Measurements from ENCODE around the gene SLC6A7.
A peak's percentile ranks its signal among the peaks of the same experiment; 100 is the strongest.

The SLC6A7 gene

GRCh38 chr5:150153957-150154617 is 35.8 kb upstream of the SLC6A7 start:
- peak; percentile 25 for TF ChIP-seq CTCF (IDR thresholded peaks at IDR 0.05; ENCODE audit: insufficient read depth, low read length, missing control alignments)
- POLR2A ChIA-PET: interaction anchor here (1.2 to 8.6 kb wide), 3 partner anchors 11 to 117 kb away, joined by 3 to 115 read pairs (median 3); no protein-coding TSS in a partner anchor

GRCh38 chr5:150154618-150155128 is 35.2 kb upstream of the SLC6A7 start:
- POLR2A ChIA-PET: interaction anchor here (0.5 to 8.6 kb wide), 4 partner anchors 11 to 1528 kb away, joined by 3 to 115 read pairs (median 3); no protein-coding TSS in a partner anchor
- peak overlapping the region; percentile 74 for H3K4me3 ChIP-seq (ENCODE audit: low read depth, low read length)
- CTCF ChIA-PET: interaction anchor here (0.8 to 4.9 kb wide), 12 partner anchors 8 to 194 kb away, joined by 3 to 22 read pairs (median 4); no protein-coding TSS in a partner anchor
- no peak for TF ChIP-seq CTCF (IDR thresholded peaks at IDR 0.05; ENCODE audit: insufficient read depth, low read length, missing control alignments)
- no peak for DNase-seq (ENCODE audit: low read depth, low spot score)

More at GRCh38 chr5:150153957-150154617, 35.8 kb upstream of the SLC6A7 start:
- no peak for DNase-seq (ENCODE audit: low read depth, low spot score)
- peak overlapping the region; percentile 74 for H3K4me3 ChIP-seq (ENCODE audit: low read depth, low read length)
- CTCF ChIA-PET: interaction anchor here (0.8 to 4.9 kb wide), 13 partner anchors 9 to 195 kb away, joined by 3 to 22 read pairs (median 4); no protein-coding TSS in a partner anchor

- POLR2A ChIA-PET: interaction anchor here (0.5 to 8.6 kb wide), 8 partner anchors 10 to 1527 kb away, joined by 3 to 115 read pairs (median 3); partner anchors contain the start of gene ARSI
- CTCF ChIA-PET: interaction anchor here (0.8 to 4.9 kb wide), 7 partner anchors 12 to 60 kb away, joined by 3 to 22 read pairs (median 4); no protein-coding TSS in a partner anchor
- no peak for TF ChIP-seq CTCF (IDR thresholded peaks at IDR 0.05; ENCODE audit: insufficient read depth, low read length, missing control alignments)
Observed at GRCh38 chr5:150155258-150156026, 34.4 kb upstream of the SLC6A7 start, which contains the start of gene PDGFRB. TSS of gene PDGFRB (minus strand) at chr5:150155845. CDS start at chr5:150137047, 18,798 bp downstream.

GRCh38 chr5:150156027-150156368 is 33.9 kb upstream of the SLC6A7 start:
- POLR2A ChIA-PET: interaction anchor here (0.5 to 8.6 kb wide), 5 partner anchors 15 to 59 kb away, joined by 3 to 115 read pairs (median 3); no protein-coding TSS in a partner anchor
- CTCF ChIA-PET: interaction anchor here (1.3 to 4.9 kb wide), 2 partner anchors 16 to 40 kb away, joined by 3 to 22 read pairs; no protein-coding TSS in a partner anchor
- DNase-seq (ENCODE audit: low read depth, low spot score): no peak
- H3K4me3 ChIP-seq (ENCODE audit: low read depth, low read length): peak overlapping the region; percentile 74
- no peak for TF ChIP-seq CTCF (IDR thresholded peaks at IDR 0.05; ENCODE audit: insufficient read depth, low read length, missing control alignments)

More at GRCh38 chr5:150155258-150156026, 34.4 kb upstream of the SLC6A7 start, which contains the start of gene PDGFRB:
- peak within 1 kb of the TSS; percentile 74 for H3K4me3 ChIP-seq (ENCODE audit: low read depth, low read length)
- DNase-seq (ENCODE audit: low read depth, low spot score): no peak

GRCh38 chr5:150156540-150156939 is 33.3 kb upstream of the SLC6A7 start:
- TF ChIP-seq CTCF (IDR thresholded peaks at IDR 0.05; ENCODE audit: insufficient read depth, low read length, missing control alignments): no peak
- peak overlapping the region; percentile 74; the same call in 1 of the 2 replicates for H3K4me3 ChIP-seq (ENCODE audit: low read depth, low read length)
- ChIA-PET POLR2A (interaction anchor here (8.6 kb wide), 1 partner anchor 15 kb away, joined by 115 read pairs; no protein-coding TSS in a partner anchor), CTCF (interaction anchor here (4.9 to 9.1 kb wide), 3 partner anchors 17 to 61 kb away, joined by 22 to 176 read pairs (median 81); no protein-coding TSS in a partner anchor)
- no peak for DNase-seq (ENCODE audit: low read depth, low spot score)

Measured in AG04449 (cell line).